HuH-7 (cell line): ENCODE data around the gene KRT84.
"Not testable (repeated sequence)": the region's sequence is repeated elsewhere in the genome, so short reads cannot be mapped to it uniquely, and the experiment has no call there.

Source experiments
- DNase-seq: peaks from one replicate; pipeline ENCODE4 v3.0.0; 2011; ENCODE audit warnings: low spot score

The KRT84 gene

GRCh38 chr12:52410589-52411248 is 25.3 kb upstream of the KRT84 start:
- DNase-seq, result not testable (repeated sequence)

- no peak for DNase-seq
Measured at GRCh38 chr12:52407918-52408317, 22.5 kb upstream of the KRT84 start.

- DNase-seq, result no peak
Measured at GRCh38 chr12:52405922-52406385, 20.5 kb upstream of the KRT84 start, which contains the start of gene KRT82. Gene KRT82, minus strand, starts transcription at chr12:52406335. Its CDS starts 58 bp downstream, at chr12:52406277.

GRCh38 chr12:52404951-52405350 is 19.5 kb upstream of the KRT84 start:
- DNase-seq, result no peak

- DNase-seq, result no peak
Measured at GRCh38 chr12:52403561-52403960, 18.1 kb upstream of the KRT84 start.

- no peak for DNase-seq
Measured at GRCh38 chr12:52402873-52403540, 17.6 kb upstream of the KRT84 start.

- DNase-seq, result no peak
Measured at GRCh38 chr12:52402377-52402776, 16.9 kb upstream of the KRT84 start.

- DNase-seq, result no peak
Measured at GRCh38 chr12:52401926-52402325, 16.5 kb upstream of the KRT84 start.

- no peak for DNase-seq
Measured at GRCh38 chr12:52401526-52401925, 16.1 kb upstream of the KRT84 start.

- DNase-seq, result no peak
Measured at GRCh38 chr12:52400906-52401305, 15.5 kb upstream of the KRT84 start.

GRCh38 chr12:52399756-52400155 is 14.3 kb upstream of the KRT84 start:
- DNase-seq, result no peak

- DNase-seq, result no peak
Measured at GRCh38 chr12:52398176-52398575, 12.7 kb upstream of the KRT84 start.

- DNase-seq, result no peak
Measured at GRCh38 chr12:52396656-52397055, 11.2 kb upstream of the KRT84 start.

- peak; percentile 62 for DNase-seq
Measured at GRCh38 chr12:52395761-52396434, 10.4 kb upstream of the KRT84 start.

- no peak for DNase-seq
Measured at GRCh38 chr12:52394836-52395405, 9.5 kb upstream of the KRT84 start.

- DNase-seq, result no peak
Measured at GRCh38 chr12:52392465-52393007, 7.1 kb upstream of the KRT84 start.

GRCh38 chr12:52391618-52392002 is 6.2 kb upstream of the KRT84 start:
- DNase-seq, result no peak

GRCh38 chr12:52390739-52391617 is 5.5 kb upstream of the KRT84 start:
- peak; percentile 53 for DNase-seq

GRCh38 chr12:52389313-52390207 is 4.1 kb upstream of the KRT84 start:
- no peak for DNase-seq

GRCh38 chr12:52387859-52388258 is 2.4 kb upstream of the KRT84 start:
- no peak for DNase-seq
